Measurements from ENCODE around the gene CTIF. TPM values are rescaled to one million over a fixed set of nuclear protein-coding genes. Genes with fewer than 3 reads are reported as not detected.
A peak's percentile ranks its signal among the peaks of the same experiment; 100 is the strongest.

CTIF gene
- total RNA-seq, 5 donors from 2014 or later (not counting 1 experiment from before 2014, with no cell fraction given), result 3.2 to 6.7 (median 4.7) TPM

GRCh38 chr18:48766487-48766886 is 227.7 kb downstream of the CTIF start:
- H3K36me3 Mint-ChIP-seq, result no peaks in the 10 kb centered on the region
- H3K9me3 Mint-ChIP-seq, result no peaks in the 10 kb centered on the region
- Histone ChIP-seq H3K9me3 (no peaks in the 10 kb centered on the region), H3K36me3 (ENCODE audit: control insufficient read depth in 2 of 2, extremely low read depth in 1 of 2, insufficient read depth in 1 of 2, low read length in 1 of 2) (no peaks in the 10 kb centered on the region), H3K27me3 (replicated peaks in 1 of 2; ENCODE audit: control insufficient read depth in 2 of 2, extremely low read depth in 1 of 2, insufficient read depth in 2 of 2, low read length in 1 of 2) (peaks cover 0 to 5% of the 10 kb centered on the region in 2 experiments), H3K4me3 (ENCODE audit: control insufficient read depth in 1 of 2, extremely low read depth in 1 of 2, low read length in 1 of 2) (no peak overlapping the region), H3K4me1 (ENCODE audit: control insufficient read depth in 1 of 2, extremely low read depth in 1 of 2, insufficient read depth in 2 of 2, low read length in 2 of 2) (peaks cover 0 to 4% of the 10 kb centered on the region in 2 experiments), H3K27ac (ENCODE audit: low read length) (no peak overlapping the region)
- no peak for DNase-seq
- 99% methylated on average over 10 of the region's 10 CpGs for WGBS (ENCODE audit: insufficient coverage)
- H3K27me3 Mint-ChIP-seq, result no peaks in the 10 kb centered on the region
- ChIA-PET CTCF (no interaction called here), POLR2A (no interaction called here)
- H3K4me3 Mint-ChIP-seq, result no peak overlapping the region
- H3K27ac Mint-ChIP-seq, result no peak overlapping the region
- ATAC-seq (replicated peaks in 1 of 4), result no peak
- peaks cover 0 to 10% (median 9%) of the 10 kb centered on the region in 3 donors for H3K4me1 Mint-ChIP-seq

- Mint-ChIP-seq H3K9me3 (no peaks in the 10 kb centered on the region), H3K27ac (no peak overlapping the region), H3K4me3 (no peak overlapping the region), H3K4me1 (peaks cover 0 to 10% (median 9%) of the 10 kb centered on the region in 3 donors), H3K36me3 (no peaks in the 10 kb centered on the region), H3K27me3 (no peaks in the 10 kb centered on the region)
- Histone ChIP-seq H3K4me3 (ENCODE audit: control insufficient read depth in 1 of 2, extremely low read depth in 1 of 2, low read length in 1 of 2) (no peak overlapping the region), H3K27ac (ENCODE audit: low read length) (no peak overlapping the region), H3K4me1 (ENCODE audit: control insufficient read depth in 1 of 2, extremely low read depth in 1 of 2, insufficient read depth in 2 of 2, low read length in 2 of 2) (peaks cover 0 to 4% of the 10 kb centered on the region in 2 experiments), H3K36me3 (ENCODE audit: control insufficient read depth in 2 of 2, extremely low read depth in 1 of 2, insufficient read depth in 1 of 2, low read length in 1 of 2) (no peaks in the 10 kb centered on the region), H3K27me3 (replicated peaks in 1 of 2; ENCODE audit: control insufficient read depth in 2 of 2, extremely low read depth in 1 of 2, insufficient read depth in 2 of 2, low read length in 1 of 2) (peaks cover 0 to 5% of the 10 kb centered on the region in 2 experiments), H3K9me3 (no peaks in the 10 kb centered on the region)
- ATAC-seq (replicated peaks in 1 of 4) (no peak), DNase-seq (peak in 4 of 35 experiments; percentile 11 to 40 (median 20))
- ChIA-PET POLR2A (interaction anchor here (0.5 to 0.7 kb wide), 2 partner anchors 229 to 518 kb away, joined by 3 read pairs; no protein-coding TSS in a partner anchor), CTCF (no interaction called here)
- WGBS (ENCODE audit: insufficient coverage), result 83% methylated on average over 5 of the region's 10 CpGs
Measured at GRCh38 chr18:48767090-48767690, 228.4 kb downstream of the CTIF start.

- Mint-ChIP-seq H3K36me3 (no peaks in the 10 kb centered on the region), H3K4me3 (no peak overlapping the region), H3K9me3 (no peaks in the 10 kb centered on the region), H3K27ac (no peak overlapping the region), H3K4me1 (peaks cover 0 to 10% (median 9%) of the 10 kb centered on the region in 3 donors), H3K27me3 (peaks cover 0 to 2% of the 10 kb centered on the region in 2 donors)
- Histone ChIP-seq H3K4me3 (ENCODE audit: control insufficient read depth in 1 of 2, extremely low read depth in 1 of 2, low read length in 1 of 2) (no peak overlapping the region), H3K4me1 (ENCODE audit: control insufficient read depth in 1 of 2, extremely low read depth in 1 of 2, insufficient read depth in 2 of 2, low read length in 2 of 2) (peaks cover 0 to 4% of the 10 kb centered on the region in 2 experiments), H3K9me3 (no peaks in the 10 kb centered on the region), H3K27me3 (replicated peaks in 1 of 2; ENCODE audit: control insufficient read depth in 2 of 2, extremely low read depth in 1 of 2, insufficient read depth in 2 of 2, low read length in 1 of 2) (peaks cover 0 to 5% of the 10 kb centered on the region in 2 experiments), H3K27ac (ENCODE audit: low read length) (no peak overlapping the region), H3K36me3 (ENCODE audit: control insufficient read depth in 2 of 2, extremely low read depth in 1 of 2, insufficient read depth in 1 of 2, low read length in 1 of 2) (no peaks in the 10 kb centered on the region)
- ChIA-PET POLR2A (no interaction called here), CTCF (no interaction called here)
- 84% methylated on average over 10 of the region's 10 CpGs for WGBS (ENCODE audit: insufficient coverage)
- no peak for DNase-seq
- ATAC-seq (replicated peaks in 1 of 4), result no peak
Measured at GRCh38 chr18:48769006-48769636, 230.3 kb downstream of the CTIF start.

GRCh38 chr18:48770243-48770642 is 231.4 kb downstream of the CTIF start:
- Mint-ChIP-seq H3K9me3 (no peaks in the 10 kb centered on the region), H3K36me3 (no peaks in the 10 kb centered on the region), H3K27ac (no peak overlapping the region), H3K4me3 (no peak overlapping the region), H3K4me1 (peaks cover 0 to 7% (median 7%) of the 10 kb centered on the region in 3 donors), H3K27me3 (peaks cover 0 to 2% of the 10 kb centered on the region in 2 donors)
- Histone ChIP-seq H3K9me3 (no peaks in the 10 kb centered on the region), H3K4me3 (ENCODE audit: control insufficient read depth in 1 of 2, extremely low read depth in 1 of 2, low read length in 1 of 2) (no peak overlapping the region), H3K27ac (ENCODE audit: low read length) (no peak overlapping the region), H3K36me3 (ENCODE audit: control insufficient read depth in 2 of 2, extremely low read depth in 1 of 2, insufficient read depth in 1 of 2, low read length in 1 of 2) (no peaks in the 10 kb centered on the region), H3K27me3 (replicated peaks in 1 of 2; ENCODE audit: control insufficient read depth in 2 of 2, extremely low read depth in 1 of 2, insufficient read depth in 2 of 2, low read length in 1 of 2) (peaks cover 0 to 5% of the 10 kb centered on the region in 2 experiments), H3K4me1 (ENCODE audit: control insufficient read depth in 1 of 2, extremely low read depth in 1 of 2, insufficient read depth in 2 of 2, low read length in 2 of 2) (peaks cover 0 to 4% of the 10 kb centered on the region in 2 experiments)
- WGBS (ENCODE audit: insufficient coverage), result 90% methylated on average over 8 of the region's 8 CpGs
- ChIA-PET CTCF (no interaction called here), POLR2A (no interaction called here)
- ATAC-seq (replicated peaks in 1 of 4) (no peak), DNase-seq (no peak)

GRCh38 chr18:48771641-48772375 is 233.0 kb downstream of the CTIF start:
- no peak overlapping the region for H3K27ac Mint-ChIP-seq
- Histone ChIP-seq H3K27me3 (replicated peaks in 1 of 2; ENCODE audit: control insufficient read depth in 2 of 2, extremely low read depth in 1 of 2, insufficient read depth in 2 of 2, low read length in 1 of 2) (peaks cover 0 to 8% of the 10 kb centered on the region in 2 experiments), H3K36me3 (ENCODE audit: control insufficient read depth in 2 of 2, extremely low read depth in 1 of 2, insufficient read depth in 1 of 2, low read length in 1 of 2) (no peaks in the 10 kb centered on the region), H3K4me3 (ENCODE audit: control insufficient read depth in 1 of 2, extremely low read depth in 1 of 2, low read length in 1 of 2) (no peak overlapping the region), H3K27ac (ENCODE audit: low read length) (no peak overlapping the region), H3K9me3 (no peaks in the 10 kb centered on the region), H3K4me1 (ENCODE audit: control insufficient read depth in 1 of 2, extremely low read depth in 1 of 2, insufficient read depth in 2 of 2, low read length in 2 of 2) (peaks cover 0 to 8% of the 10 kb centered on the region in 2 experiments)
- POLR2A ChIA-PET, result no interaction called here
- H3K9me3 Mint-ChIP-seq, result no peaks in the 10 kb centered on the region
- H3K4me1 Mint-ChIP-seq, result peaks cover 0 to 7% (median 7%) of the 10 kb centered on the region in 3 donors
- DNase-seq, result no peak
- H3K4me3 Mint-ChIP-seq, result no peak overlapping the region
- H3K36me3 Mint-ChIP-seq, result no peaks in the 10 kb centered on the region
- 74% methylated on average over 13 of the region's 22 CpGs for WGBS (ENCODE audit: insufficient coverage)
- no peak for ATAC-seq (replicated peaks in 1 of 4)
- CTCF ChIA-PET, result no interaction called here
- H3K27me3 Mint-ChIP-seq, result peaks cover 0 to 2% of the 10 kb centered on the region in 2 donors

GRCh38 chr18:48772457-48772856 is 233.6 kb downstream of the CTIF start:
- Mint-ChIP-seq H3K4me3 (no peak overlapping the region), H3K4me1 (peaks cover 0 to 10% (median 8%) of the 10 kb centered on the region in 3 donors), H3K9me3 (no peaks in the 10 kb centered on the region), H3K36me3 (no peaks in the 10 kb centered on the region), H3K27ac (no peak overlapping the region), H3K27me3 (peaks cover 0 to 2% of the 10 kb centered on the region in 2 donors)
- Histone ChIP-seq H3K4me1 (ENCODE audit: control insufficient read depth in 1 of 2, extremely low read depth in 1 of 2, insufficient read depth in 2 of 2, low read length in 2 of 2) (peaks cover 0 to 11% of the 10 kb centered on the region in 2 experiments), H3K4me3 (ENCODE audit: control insufficient read depth in 1 of 2, extremely low read depth in 1 of 2, low read length in 1 of 2) (no peak overlapping the region), H3K27me3 (replicated peaks in 1 of 2; ENCODE audit: control insufficient read depth in 2 of 2, extremely low read depth in 1 of 2, insufficient read depth in 2 of 2, low read length in 1 of 2) (peaks cover 0 to 8% of the 10 kb centered on the region in 2 experiments), H3K27ac (ENCODE audit: low read length) (no peak overlapping the region), H3K9me3 (no peaks in the 10 kb centered on the region), H3K36me3 (ENCODE audit: control insufficient read depth in 2 of 2, extremely low read depth in 1 of 2, insufficient read depth in 1 of 2, low read length in 1 of 2) (no peaks in the 10 kb centered on the region)
- ATAC-seq (replicated peaks in 1 of 4) (no peak), DNase-seq (no peak)
- ChIA-PET POLR2A (no interaction called here), CTCF (no interaction called here)

All from T-cell (primary cell).